HepG2 (cell line): ENCODE measurements around the gene DDHD1. TPM values are rescaled to one million over a fixed set of nuclear protein-coding genes. Genes with fewer than 3 reads are reported as not detected.

Source experiments
- ATAC-seq: fragments of 200-7000 bp; cut with Tn5 transposase; 3 replicates; pipeline ENCODE4 v1.9.1; 2020; ENCODE audit warnings: mild to moderate bottlenecking, moderate library complexity
- BruUV-seq: library from RNA; stranded (reverse); fragments of 400-500 nt; replicated peaks from 2 replicates; lab custom pipeline; 2021; lab: Mats Ljungman, UMichigan
- CTCF ChIA-PET: fragments of 300-600 bp; formaldehyde crosslinking; extraction: SDS; loops from one replicate; lab custom pipeline; 2021; ENCODE audit warnings: low total read pairs, inconsistent platforms, low intra/inter-chr PET ratio; lab: Yijun Ruan, JAX
- POLR2A ChIA-PET: fragments of 350-600 bp; sonication (Branson Sonifier 250); formaldehyde crosslinking; loops from one replicate; lab custom pipeline; 2020; ENCODE audit warnings: antibody characterized with exemption, inconsistent platforms; lab: Yijun Ruan, JAX
- DNase-seq: peaks from one replicate; pipeline ENCODE4 v3.0.0-alpha.2; 2015; ENCODE audit warnings: low spot score
- FAIRE-seq: peaks from 3 replicates; lab custom pipeline; 2011; peaks lifted over from hg19 to GRCh38; lab: Jason Lieb, UNC
- H2AFZ ChIP-seq: one replicate; pipeline ENCODE4 v1.6.1; 2011; ENCODE audit warnings: low read length, inconsistent platforms
- H3K27ac ChIP-seq: fragments of 300-600 bp; 3 replicates; pipeline ENCODE4 v1.8.0; 2011; ENCODE audit warnings: mixed run types, mild to moderate bottlenecking, mixed read lengths, low read length, inconsistent platforms; ENCODE audit not compliant: insufficient read depth; ENCODE audit errors: extremely low read length
- H3K27me3 ChIP-seq, 2 experiments: fragments of 200-600 bp in 1 of 2; 2 replicates in 1 of 2; 3 replicates in 1 of 2; pipeline versions ENCODE4 v1.6.0 to v1.8.0; 2011; ENCODE audit warnings: low read length in 2 of 2, mild to moderate bottlenecking in 2 of 2, moderate library complexity in 2 of 2, inconsistent platforms in 1 of 2; ENCODE audit not compliant: insufficient read depth in 2 of 2, control insufficient read depth in 1 of 2
- H3K36me3 ChIP-seq, 2 experiments: fragments of 200-600 bp in 1 of 2; replicated peaks in 1 of 2; 2 replicates in 1 of 2; 3 replicates in 1 of 2; pipeline versions ENCODE4 v1.5.1 to v1.8.0; 2011; ENCODE audit warnings: low read length in 2 of 2, inconsistent platforms in 1 of 2; ENCODE audit not compliant: insufficient read depth in 2 of 2, control insufficient read depth in 1 of 2
- H3K4me1 ChIP-seq: 2 replicates; pipeline ENCODE4 v1.5.1; 2012; ENCODE audit warnings: low read length, inconsistent platforms; ENCODE audit not compliant: insufficient read depth
- H3K4me2 ChIP-seq: 2 replicates; pipeline ENCODE4 v1.6.0; 2011; ENCODE audit warnings: low read depth, low read length, inconsistent platforms
- H3K4me3 ChIP-seq, 3 experiments: fragments of 200-600 bp in 1 of 3; sonication (generic), shearing (Covaris generic) in 1 of 3; replicated peaks in 1 of 3; 2 replicates each; pipeline ENCODE4 v1.5.1; 2011 to 2016; ENCODE audit warnings: low read length in 3 of 3, inconsistent platforms in 2 of 3, low read depth in 2 of 3, mild to moderate bottlenecking in 2 of 3, control low read depth in 1 of 3, mixed read lengths in 1 of 3; ENCODE audit not compliant: insufficient read depth in 1 of 3
- H3K79me2 ChIP-seq: one replicate; pipeline ENCODE4 v1.6.1; 2011; ENCODE audit warnings: low read length, inconsistent platforms; ENCODE audit not compliant: insufficient read depth
- H3K9ac ChIP-seq: 2 replicates; pipeline ENCODE4 v1.6.0; 2011; ENCODE audit warnings: mild to moderate bottlenecking, low read depth, low read length, inconsistent platforms; ENCODE audit not compliant: insufficient read depth
- H3K9me3 ChIP-seq: 2 replicates; pipeline ENCODE4 v1.5.1; 2012; ENCODE audit warnings: mild to moderate bottlenecking, low read length
- H4K20me1 ChIP-seq: 2 replicates; pipeline ENCODE4 v1.6.0; 2011; ENCODE audit warnings: inconsistent platforms, mild to moderate bottlenecking, low read length, moderate library complexity; ENCODE audit not compliant: insufficient read depth
- FOXJ3 ChIP-seq: sonication (generic); formaldehyde crosslinking; IDR thresholded peaks from 2 replicates; pipeline ENCODE4 v1.4.0; 2020; ENCODE audit warnings: missing genetic modification reagents, mild to moderate bottlenecking, borderline replicate concordance
- JUN ChIP-seq: sonication (generic); formaldehyde crosslinking; IDR thresholded peaks from 2 replicates; pipeline ENCODE4 v1.4.0; 2020; ENCODE audit warnings: mild to moderate bottlenecking, missing genetic modification reagents
- KDM6A ChIP-seq: IDR thresholded peaks from 2 replicates; pipeline ENCODE4 v1.6.1; 2016; ENCODE audit warnings: low read depth
- PRDM15 ChIP-seq: sonication (generic); formaldehyde crosslinking; IDR thresholded peaks from 2 replicates; pipeline ENCODE4 v1.4.0; 2020; ENCODE audit warnings: missing genetic modification reagents
- ZKSCAN8 ChIP-seq: IDR thresholded peaks from 2 replicates; pipeline ENCODE4 v1.6.1; 2016; ENCODE audit warnings: borderline replicate concordance, missing genetic modification reagents, missing compliant biosample characterization
- ZNF615 ChIP-seq: sonication (generic); formaldehyde crosslinking; IDR thresholded peaks from 2 replicates; pipeline ENCODE4 v1.5.0; 2020; ENCODE audit warnings: mild to moderate bottlenecking, missing genetic modification reagents, borderline replicate concordance
- WGBS: methylation state at CpG from one replicate; pipeline ENCODE4 v1.1.6; 2017; ENCODE audit warnings: low lambda C conversion rate; 5-methylcytosine and 5-hydroxymethylcytosine counted together
- in situ Hi-C: cut with HindIII; loops from 2 replicates; pipeline ENCODE4 v1.10.0; 2017; ENCODE audit warnings: low pct_unique_long_range_greater_than_20kb; ENCODE audit not compliant: extremely low pct_ligation_motif_present
- intact Hi-C: fragments of 100-400 bp; cut with micrococcal nuclease; formaldehyde crosslinking; loops from one replicate; pipeline ENCODE4 v1.10.0; 2022; ENCODE audit not compliant: unreplicated experiment
- polyA plus RNA-seq, 8 experiments: library from polyadenylated mRNA; depleted of rRNA in 3 of 8; stranded (reverse) in 7 of 8; unstranded in 1 of 8; fragments of >200 nt; fragmentation: Illumina TruSeq in 4 of 8; extraction: Trizol in 4 of 8; gene quantifications; 2 replicates each; pipeline versions ENCODE4 v1.2.1 to v1.2.3, GENCODE V29; 2011 to 2016; ENCODE audit warnings: low read depth in 4 of 8, missing spikeins in 1 of 8, mixed read lengths in 1 of 8; ENCODE audit not compliant: insufficient read depth in 1 of 8
- total RNA-seq, 5 experiments: library from RNA; depleted of rRNA; stranded (reverse); fragments of >200 nt; fragmentation: Illumina TruSeq; extraction: Trizol; gene quantifications; 2 replicates each; pipeline ENCODE4 v1.2.3, GENCODE V29; 2016; ENCODE audit warnings: low read depth in 1 of 5
- TF ChIP-seq, protein P1 (sequence below): sonication (generic); formaldehyde crosslinking; IDR thresholded peaks from 2 replicates; pipeline ENCODE4 v1.8.1; 2023; ENCODE audit warnings: mild to moderate bottlenecking, missing genetic modification reagents
- TF ChIP-seq, protein P2 (sequence below): fragments of 450-650 bp; IDR thresholded peaks from 2 replicates; pipeline ENCODE4 v1.6.1; 2017

Gene DDHD1
- total and polyA plus RNA-seq, 2 of the 13 experiments (the other 11 are each of a cell fraction or from before 2014, with no cell fraction given), result 4.6 to 8.3 TPM

- Histone ChIP-seq H3K9me3 (no peaks in the 10 kb centered on the region), H3K9ac (no peak overlapping the region), H2AFZ (no peak overlapping the region), H3K4me3 (no peak overlapping the region), H3K4me2 (no peak overlapping the region), H3K79me2 (no peaks in the 10 kb centered on the region), H3K27me3 (no peaks in the 10 kb centered on the region; a peak in 1 of 5 replicates), H4K20me1 (no peaks in the 10 kb centered on the region), H3K36me3 (no peaks in the 10 kb centered on the region), H3K27ac (no peak overlapping the region), H3K4me1 (peaks cover 27% of the 10 kb centered on the region)
- TF ChIP-seq, protein P1, sequence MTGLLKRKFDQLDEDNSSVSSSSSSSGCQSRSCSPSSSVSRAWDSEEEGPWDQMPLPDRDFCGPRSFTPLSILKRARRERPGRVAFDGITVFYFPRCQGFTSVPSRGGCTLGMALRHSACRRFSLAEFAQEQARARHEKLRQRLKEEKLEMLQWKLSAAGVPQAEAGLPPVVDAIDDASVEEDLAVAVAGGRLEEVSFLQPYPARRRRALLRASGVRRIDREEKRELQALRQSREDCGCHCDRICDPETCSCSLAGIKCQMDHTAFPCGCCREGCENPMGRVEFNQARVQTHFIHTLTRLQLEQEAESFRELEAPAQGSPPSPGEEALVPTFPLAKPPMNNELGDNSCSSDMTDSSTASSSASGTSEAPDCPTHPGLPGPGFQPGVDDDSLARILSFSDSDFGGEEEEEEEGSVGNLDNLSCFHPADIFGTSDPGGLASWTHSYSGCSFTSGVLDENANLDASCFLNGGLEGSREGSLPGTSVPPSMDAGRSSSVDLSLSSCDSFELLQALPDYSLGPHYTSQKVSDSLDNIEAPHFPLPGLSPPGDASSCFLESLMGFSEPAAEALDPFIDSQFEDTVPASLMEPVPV (CRISPR knock-in tag), result no peak
- TF ChIP-seq PRDM15 (CRISPR knock-in tag) (no peak), FOXJ3 (CRISPR knock-in tag) (no peak), ZNF615 (CRISPR knock-in tag) (no peak), JUN (CRISPR knock-in tag) (no peak), ZKSCAN8 (CRISPR knock-in tag) (no peak), KDM6A (CRISPR knock-in tag) (no peak)
- TF ChIP-seq, protein P2, sequence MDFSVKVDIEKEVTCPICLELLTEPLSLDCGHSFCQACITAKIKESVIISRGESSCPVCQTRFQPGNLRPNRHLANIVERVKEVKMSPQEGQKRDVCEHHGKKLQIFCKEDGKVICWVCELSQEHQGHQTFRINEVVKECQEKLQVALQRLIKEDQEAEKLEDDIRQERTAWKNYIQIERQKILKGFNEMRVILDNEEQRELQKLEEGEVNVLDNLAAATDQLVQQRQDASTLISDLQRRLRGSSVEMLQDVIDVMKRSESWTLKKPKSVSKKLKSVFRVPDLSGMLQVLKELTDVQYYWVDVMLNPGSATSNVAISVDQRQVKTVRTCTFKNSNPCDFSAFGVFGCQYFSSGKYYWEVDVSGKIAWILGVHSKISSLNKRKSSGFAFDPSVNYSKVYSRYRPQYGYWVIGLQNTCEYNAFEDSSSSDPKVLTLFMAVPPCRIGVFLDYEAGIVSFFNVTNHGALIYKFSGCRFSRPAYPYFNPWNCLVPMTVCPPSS, result no peak
- ChIA-PET CTCF (no interaction called here), POLR2A (no interaction called here)
- WGBS, result 40% methylated on average over 4 of the region's 4 CpGs
- BruUV-seq, result no TSS peak
- in situ Hi-C loops (no loop called here), intact Hi-C loops (no loop called here)
- FAIRE-seq (no peak), ATAC-seq (no peak), DNase-seq (no peak)
Measured at GRCh38 chr14:53006931-53007562, 146.1 kb downstream of the DDHD1 start.
